GM21381 (cell line): ENCODE data around the gene MYO1H.
"Not testable (repeated sequence)": the region's sequence is repeated elsewhere in the genome, so short reads cannot be mapped to it uniquely, and the experiment has no call there.

Experiments
- ATAC-seq: cut with Tn5 transposase; IDR thresholded peaks from one replicate; pipeline ENCODE4 v1.9.1; 2021; ENCODE audit warnings: mild to moderate bottlenecking, moderate library complexity; ENCODE audit not compliant: unreplicated experiment

MYO1H gene

GRCh38 chr12:109418848-109419480 is 71.3 kb downstream of the MYO1H start:
- ATAC-seq = no peak

GRCh38 chr12:109421355-109422087 is 73.8 kb downstream of the MYO1H start:
- ATAC-seq = no peak

- ATAC-seq = no peak
These were observed 74.6 kb downstream of the MYO1H start for GRCh38 chr12:109422251-109422650.

GRCh38 chr12:109423392-109423791 is 75.7 kb downstream of the MYO1H start:
- no peak for ATAC-seq

GRCh38 chr12:109428037-109428629 is 80.4 kb downstream of the MYO1H start:
- no peak for ATAC-seq

GRCh38 chr12:109428804-109429203 is 81.1 kb downstream of the MYO1H start:
- ATAC-seq = not testable (repeated sequence)

GRCh38 chr12:109430244-109430643 is 82.5 kb downstream of the MYO1H start:
- no peak for ATAC-seq

GRCh38 chr12:109432431-109432830 is 84.7 kb downstream of the MYO1H start:
- ATAC-seq = no peak

GRCh38 chr12:109432842-109433304 is 85.2 kb downstream of the MYO1H start:
- ATAC-seq = no peak

- no peak for ATAC-seq
These were observed 85.9 kb downstream of the MYO1H start for GRCh38 chr12:109433618-109434017.

- ATAC-seq = no peak
These were observed 86.9 kb downstream of the MYO1H start for GRCh38 chr12:109434582-109434981.

GRCh38 chr12:109435428-109436187 is 87.9 kb downstream of the MYO1H start:
- no peak for ATAC-seq

GRCh38 chr12:109436188-109436560 is 88.5 kb downstream of the MYO1H start:
- no peak for ATAC-seq

GRCh38 chr12:109439181-109439580 is 91.5 kb downstream of the MYO1H start:
- no peak for ATAC-seq

GRCh38 chr12:109439951-109440350 is 92.3 kb downstream of the MYO1H start:
- not testable (repeated sequence) for ATAC-seq

- ATAC-seq = no peak
These were observed 93.3 kb downstream of the MYO1H start for GRCh38 chr12:109440851-109441490.

- ATAC-seq = no peak
These were observed 96.1 kb downstream of the MYO1H start for GRCh38 chr12:109443794-109444193.

GRCh38 chr12:109444259-109444658 is 96.6 kb downstream of the MYO1H start:
- ATAC-seq = no peak

- no peak for ATAC-seq
These were observed 97.5 kb downstream of the MYO1H start for GRCh38 chr12:109445191-109445609.

- no peak for ATAC-seq
These were observed 99.2 kb downstream of the MYO1H start for GRCh38 chr12:109446869-109447268.

- ATAC-seq = no peak
These were observed 99.8 kb downstream of the MYO1H start for GRCh38 chr12:109447482-109447881.
